Measurements from ENCODE around the gene SPTBN2.

DNA sequence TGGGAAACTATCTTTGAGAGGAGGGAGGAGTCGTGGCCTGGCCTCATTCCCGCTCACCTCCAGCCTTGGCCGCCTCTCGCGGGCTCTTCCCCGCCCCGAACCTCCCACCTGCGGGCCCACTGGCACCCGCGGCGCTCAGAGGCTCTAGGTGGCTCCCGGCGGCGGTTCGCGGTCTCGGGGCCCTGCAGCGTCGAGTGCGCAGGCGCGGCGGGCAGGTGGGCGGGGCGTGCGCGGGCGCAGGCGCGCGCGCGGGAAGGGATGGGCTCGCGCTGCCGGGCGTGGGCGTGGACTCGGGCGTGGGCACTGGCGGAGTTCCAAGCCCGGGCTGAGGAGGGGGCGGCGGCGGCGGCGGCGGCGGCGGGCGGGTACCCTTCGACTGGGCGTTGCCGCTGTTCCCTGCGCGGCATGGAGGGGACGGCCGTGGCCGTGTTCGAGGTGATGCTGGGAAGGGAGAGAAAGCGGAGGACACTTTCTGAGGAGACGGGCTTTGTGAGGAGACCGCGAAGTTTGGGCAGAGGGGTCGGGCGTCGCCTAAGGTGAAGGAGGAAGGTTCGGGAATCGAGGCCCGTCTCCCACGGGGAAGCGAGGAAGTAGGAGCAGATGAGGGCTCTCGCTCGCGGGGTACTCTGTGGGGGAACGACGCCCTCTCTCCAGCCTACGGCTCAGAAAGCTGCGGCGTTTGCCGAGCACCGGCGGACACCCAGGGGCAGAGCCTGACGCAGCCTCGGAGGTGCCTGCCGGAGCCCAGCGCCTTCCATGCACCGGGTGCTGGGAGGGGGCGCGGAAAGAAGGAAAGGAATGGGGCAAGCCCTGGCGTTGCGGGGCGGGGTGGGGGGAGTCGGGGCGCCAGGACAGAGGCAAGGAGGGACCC lies 15.7 kb upstream of the SPTBN2 start:
- TF ChIP-seq TAF1 (IDR thresholded peaks at IDR 0.05; ENCODE audit: borderline replicate concordance, insufficient read depth, low read length) (0 out of 2 replicates have a peak, but pooled peaks have one; percentile 43), POLR2AphosphoS5 (IDR thresholded peaks at IDR 0.05; ENCODE audit: low read depth, low read length) (peak; percentile 88)
- TF ChIP-seq, protein P1, sequence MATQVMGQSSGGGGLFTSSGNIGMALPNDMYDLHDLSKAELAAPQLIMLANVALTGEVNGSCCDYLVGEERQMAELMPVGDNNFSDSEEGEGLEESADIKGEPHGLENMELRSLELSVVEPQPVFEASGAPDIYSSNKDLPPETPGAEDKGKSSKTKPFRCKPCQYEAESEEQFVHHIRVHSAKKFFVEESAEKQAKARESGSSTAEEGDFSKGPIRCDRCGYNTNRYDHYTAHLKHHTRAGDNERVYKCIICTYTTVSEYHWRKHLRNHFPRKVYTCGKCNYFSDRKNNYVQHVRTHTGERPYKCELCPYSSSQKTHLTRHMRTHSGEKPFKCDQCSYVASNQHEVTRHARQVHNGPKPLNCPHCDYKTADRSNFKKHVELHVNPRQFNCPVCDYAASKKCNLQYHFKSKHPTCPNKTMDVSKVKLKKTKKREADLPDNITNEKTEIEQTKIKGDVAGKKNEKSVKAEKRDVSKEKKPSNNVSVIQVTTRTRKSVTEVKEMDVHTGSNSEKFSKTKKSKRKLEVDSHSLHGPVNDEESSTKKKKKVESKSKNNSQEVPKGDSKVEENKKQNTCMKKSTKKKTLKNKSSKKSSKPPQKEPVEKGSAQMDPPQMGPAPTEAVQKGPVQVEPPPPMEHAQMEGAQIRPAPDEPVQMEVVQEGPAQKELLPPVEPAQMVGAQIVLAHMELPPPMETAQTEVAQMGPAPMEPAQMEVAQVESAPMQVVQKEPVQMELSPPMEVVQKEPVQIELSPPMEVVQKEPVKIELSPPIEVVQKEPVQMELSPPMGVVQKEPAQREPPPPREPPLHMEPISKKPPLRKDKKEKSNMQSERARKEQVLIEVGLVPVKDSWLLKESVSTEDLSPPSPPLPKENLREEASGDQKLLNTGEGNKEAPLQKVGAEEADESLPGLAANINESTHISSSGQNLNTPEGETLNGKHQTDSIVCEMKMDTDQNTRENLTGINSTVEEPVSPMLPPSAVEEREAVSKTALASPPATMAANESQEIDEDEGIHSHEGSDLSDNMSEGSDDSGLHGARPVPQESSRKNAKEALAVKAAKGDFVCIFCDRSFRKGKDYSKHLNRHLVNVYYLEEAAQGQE (IDR thresholded peaks at IDR 0.05; ENCODE audit: insufficient read depth in 1 of 2, low read depth in 2 of 2, low read length in 2 of 2), result no peak; a peak in 1 of 4 replicates
